Hepatocyte (in vitro differentiated cells): ENCODE results near the gene SCP2D1. TPM values are rescaled to one million over a fixed set of nuclear protein-coding genes. Genes with fewer than 3 reads are reported as not detected.

Source experiments
- DNase-seq: peaks from one replicate; pipeline ENCODE4 v3.0.0-alpha.2; 2016; ENCODE audit warnings: low spot score
- H2AFZ ChIP-seq: fragments of 200-600 bp; sonication (generic); 2 replicates; pipeline ENCODE4 v1.6.0; 2016; ENCODE audit warnings: antibody characterized with exemption, mild to moderate bottlenecking
- H3K27ac ChIP-seq: fragments of 200-600 bp; sonication (generic); 2 replicates; pipeline ENCODE4 v1.5.1; 2016; ENCODE audit warnings: mild to moderate bottlenecking
- H3K27me3 ChIP-seq: fragments of 200-600 bp; sonication (generic); 2 replicates; pipeline ENCODE4 v1.6.1; 2016
- H3K36me3 ChIP-seq: fragments of 200-600 bp; sonication (generic); replicated peaks from 2 replicates; pipeline ENCODE4 v1.5.1; 2016; ENCODE audit warnings: low read depth; ENCODE audit not compliant: insufficient read depth
- H3K4me1 ChIP-seq: fragments of 200-600 bp; sonication (generic); 2 replicates; pipeline ENCODE4 v1.5.1; 2016; ENCODE audit warnings: mild to moderate bottlenecking, moderate library complexity; ENCODE audit not compliant: insufficient read depth
- H3K4me2 ChIP-seq: fragments of 200-600 bp; sonication (generic); 2 replicates; pipeline ENCODE4 v1.6.0; 2016
- H3K4me3 ChIP-seq: fragments of 200-600 bp; sonication (generic); 2 replicates; pipeline ENCODE4 v1.5.1; 2016; ENCODE audit warnings: mild to moderate bottlenecking
- H3K79me2 ChIP-seq: fragments of 200-600 bp; sonication (generic); 2 replicates; pipeline ENCODE4 v1.6.0; 2017; ENCODE audit warnings: mild to moderate bottlenecking
- H3K9me2 ChIP-seq: fragments of 200-600 bp; sonication (generic); replicated peaks from 2 replicates; pipeline ENCODE4 v1.6.0; 2017; ENCODE audit warnings: mild to moderate bottlenecking; ENCODE audit not compliant: insufficient read depth
- H3K9me3 ChIP-seq: fragments of 200-600 bp; sonication (generic); 2 replicates; pipeline ENCODE4 v1.5.1; 2016; ENCODE audit warnings: low read depth, mild to moderate bottlenecking
- H4K20me1 ChIP-seq: fragments of 200-600 bp; sonication (generic); 2 replicates; pipeline ENCODE4 v1.6.0; 2016; ENCODE audit warnings: mild to moderate bottlenecking; ENCODE audit not compliant: insufficient read depth, poor library complexity, severe bottlenecking
- CTCF ChIP-seq: fragments of 200-600 bp; sonication (generic); IDR thresholded peaks from 2 replicates; pipeline ENCODE4 v1.5.1; 2016; ENCODE audit warnings: antibody characterized with exemption, mild to moderate bottlenecking; ENCODE audit not compliant: poor library complexity
- EZH2 ChIP-seq: fragments of 200-600 bp; sonication (generic); IDR thresholded peaks from 2 replicates; pipeline ENCODE4 v1.6.1; 2016; ENCODE audit warnings: antibody characterized with exemption, mild to moderate bottlenecking, borderline replicate concordance
- EZH2phosphoT487 ChIP-seq: fragments of 200-600 bp; sonication (generic); IDR thresholded peaks from one replicate; pipeline ENCODE4 v1.6.1; 2018; ENCODE audit warnings: antibody characterized with exemption, mild to moderate bottlenecking, low read depth, moderate library complexity; ENCODE audit not compliant: unreplicated experiment, severe bottlenecking
- WGBS: methylation state at CpG from one replicate; pipeline ENCODE4 v1.1.6; 2016; ENCODE audit warnings: low lambda C conversion rate; ENCODE audit errors: missing lambda C conversion rate; 5-methylcytosine and 5-hydroxymethylcytosine counted together
- polyA plus RNA-seq: library from polyadenylated mRNA; unstranded; fragments of >200 nt; fragmentation: Nextera tagmentation; extraction: Ambion mirVana; gene quantifications from 2 replicates; pipeline ENCODE4 v1.2.1, GENCODE V29; 2016
- total RNA-seq: library from RNA; depleted of rRNA; stranded (reverse); fragments of >200 nt; gene quantifications from 2 replicates; pipeline ENCODE4 v1.2.3, GENCODE V29; 2014

Gene SCP2D1
- total and polyA plus RNA-seq, 2 experiments from 2014 or later, result not detected

DNA sequence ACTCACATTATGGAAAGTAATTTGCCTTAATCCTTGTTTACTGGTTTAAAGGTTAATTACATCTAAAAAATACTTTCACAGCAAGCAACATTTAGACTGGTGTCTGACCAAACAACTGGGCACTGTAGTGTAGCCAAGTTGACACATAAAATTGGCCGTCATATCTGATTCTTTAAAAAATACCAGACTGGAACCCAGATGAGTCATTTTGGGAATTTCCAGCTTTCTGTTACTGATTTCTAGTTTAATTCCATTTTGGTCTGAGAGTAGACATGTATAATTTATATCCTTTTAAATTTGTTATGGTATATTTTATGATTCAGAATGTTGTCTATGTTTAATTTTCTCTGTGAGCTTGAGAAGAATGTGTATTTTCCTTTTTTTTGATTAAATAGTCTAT is 44.1 kb downstream of the SCP2D1 start:
- no peak overlapping the region for H2AFZ ChIP-seq
- no peak for DNase-seq
- H3K36me3 ChIP-seq, result no peaks in the 10 kb centered on the region
- H3K4me2 ChIP-seq, result no peak overlapping the region
- no peaks in the 10 kb centered on the region for H3K27me3 ChIP-seq
- no peaks in the 10 kb centered on the region for H3K9me3 ChIP-seq
- no peak overlapping the region for H3K27ac ChIP-seq
- no peaks in the 10 kb centered on the region for H3K79me2 ChIP-seq
- H4K20me1 ChIP-seq, result no peaks in the 10 kb centered on the region
- WGBS, result 76% methylated on average over 1 of the region's 1 CpG
- no peaks in the 10 kb centered on the region for H3K9me2 ChIP-seq
- no peaks in the 10 kb centered on the region for H3K4me1 ChIP-seq
- TF ChIP-seq EZH2phosphoT487, result no peak
- TF ChIP-seq CTCF, result no peak
- no peak for TF ChIP-seq EZH2
- no peak overlapping the region for H3K4me3 ChIP-seq

- Histone ChIP-seq H3K4me2 (no peak overlapping the region), H4K20me1 (no peaks in the 10 kb centered on the region), H3K27ac (no peak overlapping the region)
These were observed 45.2 kb downstream of the SCP2D1 start for GRCh38 chr20:18858816-18859215.

More at GRCh38 chr20:18858816-18859215, 45.2 kb downstream of the SCP2D1 start:
- Histone ChIP-seq H3K4me3 (no peak overlapping the region), H3K36me3 (no peaks in the 10 kb centered on the region), H3K27me3 (no peaks in the 10 kb centered on the region), H2AFZ (no peak overlapping the region), H3K9me3 (no peaks in the 10 kb centered on the region), H3K9me2 (no peaks in the 10 kb centered on the region), H3K4me1 (no peaks in the 10 kb centered on the region), H3K79me2 (no peaks in the 10 kb centered on the region)
- WGBS, result 80% methylated on average over 3 of the region's 3 CpGs
- no peak for DNase-seq
- TF ChIP-seq CTCF, result no peak
- TF ChIP-seq EZH2phosphoT487, result no peak
- no peak for TF ChIP-seq EZH2

Other genes starting within 250 kb of the SCP2D1 start
- 125 and 144 TPM in 2 replicates for gene SMIM26, start 246.4 kb upstream of the SCP2D1 start, total RNA-seq
- gene SMIM26, start 246.4 kb upstream of the SCP2D1 start, polyA plus RNA-seq, result 131 and 132 TPM in 2 replicates
- 33.2 and 40.1 TPM in 2 replicates for gene DTD1, start 225.7 kb upstream of the SCP2D1 start, total RNA-seq
- gene DTD1, start 225.7 kb upstream of the SCP2D1 start, polyA plus RNA-seq, result 30.1 and 32.9 TPM in 2 replicates